ENCODE data around the gene TOB1. TPM values are rescaled to one million over a fixed set of nuclear protein-coding genes. Genes with fewer than 3 reads are reported as not detected.
"Not testable (repeated sequence)": the region's sequence is repeated elsewhere in the genome, so short reads cannot be mapped to it uniquely, and the experiment has no call there.

The TOB1 gene
- total and polyA plus RNA-seq, 3 donors from 2014 or later, result 18.4 to 42.8 (median 26.1) TPM

DNA sequence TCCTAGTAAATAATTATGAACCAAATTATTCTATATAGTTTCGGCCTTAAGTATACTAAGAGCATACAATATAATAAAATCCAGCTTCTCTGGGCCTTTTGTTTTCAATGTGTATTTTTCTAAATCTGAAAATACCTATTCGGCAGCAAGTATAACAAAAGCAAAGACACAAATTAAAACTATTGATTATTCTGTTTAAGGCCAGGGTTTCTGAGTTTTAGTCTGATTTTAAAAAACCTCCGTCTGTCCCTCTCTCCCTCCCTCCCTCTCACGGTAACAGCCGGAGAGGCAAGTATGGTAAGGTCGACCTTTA lies 1.5 kb downstream of the TOB1 start:
- DNase-seq, result no peak
- no peaks in the 10 kb centered on the region for H3K9me3 ChIP-seq
- intact Hi-C loops (cut with DNase I; ENCODE audit: low total_unique reads), result loop anchor here (5.0 kb wide), 1 partner anchor 88 kb away; no protein-coding TSS in a partner anchor
- peak overlapping the region; percentile 96 to 100 for H3K4me3 ChIP-seq
- H3K27me3 ChIP-seq, result no peaks in the 10 kb centered on the region
- no peaks in the 10 kb centered on the region for H3K36me3 ChIP-seq (ENCODE audit: low read depth, missing control alignments)
- H3K27ac ChIP-seq, result peak overlapping the region; percentile 99
- peaks cover 7% of the 10 kb centered on the region for H3K4me1 ChIP-seq
- no peak for TF ChIP-seq POLR2A (IDR thresholded peaks at IDR 0.05)
- TF ChIP-seq, protein P1, sequence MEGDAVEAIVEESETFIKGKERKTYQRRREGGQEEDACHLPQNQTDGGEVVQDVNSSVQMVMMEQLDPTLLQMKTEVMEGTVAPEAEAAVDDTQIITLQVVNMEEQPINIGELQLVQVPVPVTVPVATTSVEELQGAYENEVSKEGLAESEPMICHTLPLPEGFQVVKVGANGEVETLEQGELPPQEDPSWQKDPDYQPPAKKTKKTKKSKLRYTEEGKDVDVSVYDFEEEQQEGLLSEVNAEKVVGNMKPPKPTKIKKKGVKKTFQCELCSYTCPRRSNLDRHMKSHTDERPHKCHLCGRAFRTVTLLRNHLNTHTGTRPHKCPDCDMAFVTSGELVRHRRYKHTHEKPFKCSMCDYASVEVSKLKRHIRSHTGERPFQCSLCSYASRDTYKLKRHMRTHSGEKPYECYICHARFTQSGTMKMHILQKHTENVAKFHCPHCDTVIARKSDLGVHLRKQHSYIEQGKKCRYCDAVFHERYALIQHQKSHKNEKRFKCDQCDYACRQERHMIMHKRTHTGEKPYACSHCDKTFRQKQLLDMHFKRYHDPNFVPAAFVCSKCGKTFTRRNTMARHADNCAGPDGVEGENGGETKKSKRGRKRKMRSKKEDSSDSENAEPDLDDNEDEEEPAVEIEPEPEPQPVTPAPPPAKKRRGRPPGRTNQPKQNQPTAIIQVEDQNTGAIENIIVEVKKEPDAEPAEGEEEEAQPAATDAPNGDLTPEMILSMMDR (IDR thresholded peaks at IDR 0.05), result no peak
- 4 to 7% methylated on average over 6 of the region's 6 CpGs for WGBS, 2 donors

DNA sequence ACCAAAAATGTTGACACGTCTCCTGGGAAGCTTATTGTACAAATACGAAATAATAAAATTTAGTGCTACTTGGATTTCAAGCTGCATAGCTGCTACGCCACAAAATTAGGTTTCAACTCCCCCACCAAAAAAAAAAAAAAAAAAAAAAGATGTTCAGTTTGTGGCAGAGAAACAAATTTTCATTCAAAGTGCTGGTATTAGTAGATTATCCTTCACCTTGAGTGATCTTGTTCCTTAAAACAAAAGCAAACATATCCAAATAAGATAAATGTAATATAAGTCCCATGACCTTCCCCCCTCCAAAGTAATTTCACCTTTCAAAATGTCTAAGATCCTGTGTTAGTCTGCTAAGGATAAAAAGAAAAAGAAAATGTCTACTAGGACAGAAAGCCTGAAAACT lies 2.2 kb downstream of the TOB1 start:
- H3K4me1 ChIP-seq, result peaks cover 7% of the 10 kb centered on the region
- intact Hi-C loops (cut with DNase I; ENCODE audit: low total_unique reads), result no loop called here
- no peak for DNase-seq

DNA sequence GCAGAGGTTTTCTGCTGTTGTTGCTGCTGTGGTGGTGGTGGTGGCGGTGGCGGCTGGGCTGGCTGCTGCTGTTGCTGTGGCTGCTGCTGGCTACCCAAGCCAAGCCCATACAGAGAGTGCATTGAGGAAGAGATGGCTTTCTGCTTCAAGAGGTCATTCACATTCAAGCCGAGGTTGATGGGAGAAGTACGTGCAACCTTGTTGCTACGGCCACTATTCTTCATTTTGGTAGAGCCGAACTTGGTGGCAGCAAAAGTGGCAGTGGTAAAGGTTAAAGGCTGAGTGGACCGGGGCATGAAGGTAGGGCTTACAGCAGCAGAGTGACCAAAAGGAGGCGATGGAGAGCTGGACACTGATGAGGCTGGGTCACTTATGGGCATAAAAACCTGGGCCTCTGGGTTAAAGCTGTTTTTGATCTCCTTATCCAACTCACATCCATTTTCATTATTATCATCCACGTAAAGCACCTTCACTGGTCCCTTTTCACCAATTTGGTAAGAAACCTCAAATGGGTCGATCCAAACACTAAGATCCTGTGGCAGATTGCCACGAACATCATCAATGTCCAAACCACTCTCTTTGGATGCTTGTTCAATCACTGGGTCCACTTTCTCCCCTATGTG lies 2.8 kb downstream of the TOB1 start:
- TF ChIP-seq POLR2A (IDR thresholded peaks at IDR 0.05), result no peak
- TF ChIP-seq, protein P1 (IDR thresholded peaks at IDR 0.05), result peak in 1 of 3 experiments; percentile 10
- Histone ChIP-seq H3K27me3 (no peaks in the 10 kb centered on the region), H3K27ac (peak overlapping the region in 1 of 2 donors; percentile 99), H3K36me3 (ENCODE audit: low read depth, missing control alignments) (no peaks in the 10 kb centered on the region), H3K4me1 (peaks cover 7% of the 10 kb centered on the region), H3K9me3 (no peaks in the 10 kb centered on the region), H3K4me3 (no peak overlapping the region)
- WGBS, 2 donors, result 73 to 74% methylated on average over 11 of the region's 11 CpGs
- intact Hi-C loops (cut with DNase I; ENCODE audit: low total_unique reads), result no loop called here
- DNase-seq, result peak; percentile 73

More for the DNA sequence above, 2.2 kb downstream of the TOB1 start:
- Histone ChIP-seq H3K27ac (peak overlapping the region in 1 of 2 donors; percentile 99), H3K27me3 (no peaks in the 10 kb centered on the region), H3K9me3 (no peaks in the 10 kb centered on the region), H3K4me3 (no peak overlapping the region), H3K36me3 (ENCODE audit: low read depth, missing control alignments) (no peaks in the 10 kb centered on the region)
- TF ChIP-seq, protein P1 (IDR thresholded peaks at IDR 0.05), result no peak
- no peak for TF ChIP-seq POLR2A (IDR thresholded peaks at IDR 0.05)
- WGBS, 2 donors, result 48 to 60% methylated on average over 3 of the region's 3 CpGs

DNA sequence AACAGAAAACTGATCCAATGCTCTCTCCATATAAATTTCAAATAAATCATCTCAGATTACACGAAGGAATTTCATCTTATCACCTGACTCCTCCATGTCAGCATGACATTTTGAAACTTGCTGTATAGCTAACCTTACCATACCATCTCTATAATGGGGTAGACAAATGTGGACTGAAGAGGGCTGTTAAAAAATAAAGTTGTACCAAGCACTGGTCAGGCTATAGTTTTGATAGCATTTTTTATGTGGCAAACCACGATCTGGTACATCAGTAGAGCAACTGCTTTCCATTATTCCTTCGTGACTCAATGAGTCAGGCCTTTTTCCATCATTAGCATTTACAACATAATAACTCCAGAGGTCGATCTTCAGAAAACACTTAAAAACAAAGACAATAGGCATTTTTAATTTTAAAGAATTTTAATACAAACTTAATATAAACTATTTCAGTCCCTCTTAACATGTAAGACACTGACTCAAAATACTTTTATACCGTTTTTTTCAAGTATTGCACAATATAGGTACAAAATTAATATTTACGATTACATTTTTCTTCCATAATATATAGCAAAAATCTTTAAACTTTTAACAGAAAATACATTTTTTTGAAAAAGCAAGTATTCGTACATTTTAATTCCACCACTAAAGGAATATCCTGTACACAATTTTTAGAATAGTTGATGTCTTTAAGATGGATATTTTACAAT lies 4.2 kb downstream of the TOB1 start:
- H3K9me3 ChIP-seq, result no peaks in the 10 kb centered on the region
- peaks cover 7% of the 10 kb centered on the region for H3K4me1 ChIP-seq
- intact Hi-C loops (cut with DNase I; ENCODE audit: low total_unique reads), result no loop called here
- no peak overlapping the region for H3K4me3 ChIP-seq
- H3K36me3 ChIP-seq (ENCODE audit: low read depth, missing control alignments), result no peaks in the 10 kb centered on the region
- H3K27me3 ChIP-seq, result no peaks in the 10 kb centered on the region
- DNase-seq, result no peak
- TF ChIP-seq, protein P1 (IDR thresholded peaks at IDR 0.05), result no peak
- TF ChIP-seq POLR2A (IDR thresholded peaks at IDR 0.05), result no peak
- 70 to 72% methylated on average over 7 of the region's 7 CpGs for WGBS, 2 donors
- H3K27ac ChIP-seq, result no peak overlapping the region

DNA sequence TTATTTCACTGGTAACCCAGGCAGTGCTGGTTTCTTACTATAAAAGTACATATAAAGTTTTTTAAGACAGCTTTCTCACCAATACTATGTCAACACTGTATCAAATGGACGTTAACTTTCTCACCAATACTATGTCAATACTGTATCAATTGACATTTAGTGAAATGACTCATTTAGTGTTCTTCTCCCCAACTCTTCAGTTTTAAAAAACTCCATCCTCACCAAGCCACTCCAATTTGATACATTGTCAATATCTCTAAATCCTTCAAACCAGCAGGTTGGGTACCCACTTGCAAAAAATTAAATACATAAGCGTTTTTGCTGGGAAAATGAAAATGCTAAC lies 4.8 kb downstream of the TOB1 start:
- H3K27ac ChIP-seq, result no peak overlapping the region
- H3K4me1 ChIP-seq, result peaks cover 7% of the 10 kb centered on the region
- TF ChIP-seq, protein P1 (IDR thresholded peaks at IDR 0.05), result no peak
- no peak for TF ChIP-seq POLR2A (IDR thresholded peaks at IDR 0.05)
- H3K36me3 ChIP-seq (ENCODE audit: low read depth, missing control alignments), result no peaks in the 10 kb centered on the region
- H3K9me3 ChIP-seq, result no peaks in the 10 kb centered on the region
- WGBS, 2 donors, result 40 to 72% methylated on average over 2 of the region's 2 CpGs
- DNase-seq, result no peak
- no peak overlapping the region for H3K4me3 ChIP-seq
- H3K27me3 ChIP-seq, result no peaks in the 10 kb centered on the region
- intact Hi-C loops (cut with DNase I; ENCODE audit: low total_unique reads), result no loop called here

DNA sequence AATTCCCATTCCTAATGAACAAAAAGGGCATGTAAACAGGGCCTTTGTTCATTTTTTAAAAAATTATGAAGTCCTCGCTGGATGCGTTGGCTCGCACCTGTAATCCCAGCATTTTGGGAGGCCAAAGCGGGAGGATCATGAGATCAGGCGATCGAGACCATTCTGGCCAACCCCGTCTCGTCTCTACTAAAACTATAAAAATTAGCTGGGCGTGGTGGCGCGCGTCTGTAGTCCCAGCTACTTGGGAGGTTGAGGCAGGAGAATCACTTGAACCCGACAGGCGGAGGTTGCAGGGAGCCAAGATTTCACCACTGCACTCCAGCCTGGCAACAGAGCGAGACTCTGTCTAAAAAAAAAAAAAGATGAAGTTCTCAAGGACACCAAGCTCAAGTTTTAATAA lies 6.4 kb downstream of the TOB1 start:
- H3K27ac ChIP-seq; intact Hi-C loops (cut with DNase I; ENCODE audit: low total_unique reads); H3K27me3 ChIP-seq; DNase-seq; H3K36me3 ChIP-seq (ENCODE audit: low read depth, missing control alignments); H3K4me1 ChIP-seq; H3K9me3 ChIP-seq; H3K4me3 ChIP-seq: not testable (repeated sequence)
- WGBS, 2 donors, result 92 to 95% methylated on average over 15 of the region's 15 CpGs
